OCI-M1 (cell line): ENCODE measurements around the gene ITPRID1.

ENCODE experiments used
- DNase-seq: peaks from one replicate; lab custom pipeline; 2025; lab: John Stamatoyannopoulos, UW

ITPRID1 gene

GRCh38 chr7:31695859-31696614 is 182.1 kb downstream of the ITPRID1 start:
- no peak for DNase-seq

GRCh38 chr7:31699050-31699449 is 185.2 kb downstream of the ITPRID1 start:
- DNase-seq: no peak

DNA sequence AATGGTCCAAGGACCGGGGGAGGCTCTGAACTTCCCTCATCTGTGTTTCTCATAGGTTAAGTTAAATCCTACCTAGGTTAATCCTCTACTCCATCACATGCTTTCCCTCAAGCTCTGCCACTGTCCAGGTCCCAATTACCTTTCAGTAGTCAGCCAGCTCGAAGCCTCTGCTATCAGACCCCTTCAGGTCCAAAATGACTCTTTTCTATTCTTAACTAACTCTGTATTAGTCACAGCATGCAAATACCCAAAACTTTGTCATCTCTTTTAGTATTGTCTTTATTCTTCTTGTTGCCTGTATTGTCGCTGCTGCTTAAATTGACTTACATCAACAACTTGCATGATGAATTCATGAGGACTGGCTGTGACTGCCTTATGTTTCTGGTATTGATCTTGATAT is 188.5 kb downstream of the ITPRID1 start:
- DNase-seq: no peak

DNA sequence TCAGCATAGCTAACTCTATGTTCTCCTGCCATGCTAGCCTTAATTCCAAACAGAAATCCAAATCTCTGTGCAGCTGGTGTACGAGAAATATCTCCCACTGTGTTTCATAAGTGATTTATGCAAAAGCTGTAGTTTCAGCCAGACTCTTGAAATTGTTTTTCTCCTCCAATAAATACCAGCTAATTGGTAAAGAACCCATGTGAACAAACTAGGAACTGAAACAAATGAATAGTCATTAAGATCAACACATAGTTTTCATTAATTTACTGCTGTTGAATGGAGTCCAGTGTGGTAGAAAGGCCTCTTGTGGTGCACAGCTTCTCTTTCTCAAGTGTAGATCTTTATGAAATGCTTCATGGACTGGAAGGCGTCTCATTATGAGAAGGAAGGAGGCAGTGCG is 191.5 kb downstream of the ITPRID1 start:
- DNase-seq: no peak

DNA sequence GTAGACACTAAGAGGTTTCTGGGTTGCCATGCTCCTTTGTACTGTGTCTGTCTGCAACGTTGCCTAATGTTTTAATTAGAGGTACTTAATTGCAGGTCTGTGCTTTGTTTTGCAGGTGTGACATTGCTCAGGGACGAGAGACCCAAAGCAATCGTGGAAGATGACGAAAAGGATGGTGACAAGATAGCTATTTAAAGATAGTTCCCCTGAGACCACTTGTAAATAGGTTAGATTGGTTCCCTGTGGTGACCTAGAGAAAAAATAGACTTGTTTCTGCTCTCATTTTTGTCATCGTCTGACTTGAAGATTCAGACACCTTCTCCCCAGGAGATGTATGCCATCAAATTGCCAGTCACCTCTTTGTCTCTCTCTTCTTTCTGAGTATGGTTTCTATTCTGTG is 193.2 kb downstream of the ITPRID1 start:
- no peak for DNase-seq
